GM12878 (cell line): Measurements from ENCODE around the gene NBPF3.

Source experiments
- ASH2L ChIP-seq: fragments of 300-600, 200-600 bp; sonication (generic); IDR thresholded peaks from 2 replicates; pipeline ENCODE4 v1.6.1; 2017; ENCODE audit warnings: low read depth, mild to moderate bottlenecking, borderline replicate concordance
- CREM ChIP-seq: IDR thresholded peaks from 2 replicates; pipeline ENCODE4 v1.6.1; 2014; ENCODE audit warnings: antibody characterized with exemption, low read depth
- GABPA ChIP-seq: IDR thresholded peaks from 2 replicates; pipeline ENCODE4 v1.6.1; 2014; ENCODE audit warnings: antibody characterized with exemption, low read depth, mild to moderate bottlenecking, inconsistent platforms
- JUND ChIP-seq: IDR thresholded peaks from 2 replicates; pipeline ENCODE4 v1.6.1; 2012; ENCODE audit warnings: low read depth, mild to moderate bottlenecking, low read length, improper control_type of control experiment, moderate library complexity
- NR2C2 ChIP-seq: IDR thresholded peaks from 2 replicates; pipeline ENCODE4 v1.6.1; 2011; ENCODE audit warnings: borderline replicate concordance, low read depth; ENCODE audit not compliant: control insufficient read depth, insufficient read length
- POLR2AphosphoS5 ChIP-seq: IDR thresholded peaks from 2 replicates; pipeline ENCODE4 v1.6.1; 2011; ENCODE audit warnings: mild to moderate bottlenecking, low read length, inconsistent platforms
- RFX5 ChIP-seq: IDR thresholded peaks from 2 replicates; pipeline ENCODE4 v1.6.1; 2011; ENCODE audit warnings: low read depth, low read length, improper control_type of control experiment
- SREBF2 ChIP-seq: IDR thresholded peaks from 2 replicates; pipeline ENCODE4 v1.6.1; 2012; ENCODE audit warnings: mild to moderate bottlenecking, low read length
- TF ChIP-seq, protein P1 (sequence below): fragments of 450-650 bp; formaldehyde crosslinking; IDR thresholded peaks from 2 replicates; pipeline ENCODE4 v1.5.0; 2022; ENCODE audit warnings: mild to moderate bottlenecking, missing genetic modification characterization
- TF ChIP-seq, protein P2 (sequence below): fragments of 450-650 bp; IDR thresholded peaks from 2 replicates; pipeline ENCODE4 v1.6.1; 2017; ENCODE audit warnings: mild to moderate bottlenecking, low read depth, inconsistent platforms; ENCODE audit not compliant: poor library complexity, severe bottlenecking
- TF ChIP-seq, protein P3 (sequence below), 3 experiments: IDR thresholded peaks in 2 of 3; conservative IDR thresholded peaks in 1 of 3; 2 replicates each; pipeline ENCODE4 v1.5.1; 2011; ENCODE audit warnings: low read depth in 3 of 3, low read length in 3 of 3, mild to moderate bottlenecking in 3 of 3, control low read depth in 2 of 3, moderate library complexity in 2 of 3, inconsistent platforms in 1 of 3, mixed read lengths in 1 of 3; ENCODE audit not compliant: control insufficient read depth in 2 of 3, insufficient read depth in 1 of 3; ENCODE audit errors: extremely low read depth in 1 of 3
- TF ChIP-seq, protein P4 (sequence below): IDR thresholded peaks from 2 replicates; pipeline ENCODE4 v1.6.1; 2012; ENCODE audit warnings: mild to moderate bottlenecking, low read depth, low read length

DNA sequence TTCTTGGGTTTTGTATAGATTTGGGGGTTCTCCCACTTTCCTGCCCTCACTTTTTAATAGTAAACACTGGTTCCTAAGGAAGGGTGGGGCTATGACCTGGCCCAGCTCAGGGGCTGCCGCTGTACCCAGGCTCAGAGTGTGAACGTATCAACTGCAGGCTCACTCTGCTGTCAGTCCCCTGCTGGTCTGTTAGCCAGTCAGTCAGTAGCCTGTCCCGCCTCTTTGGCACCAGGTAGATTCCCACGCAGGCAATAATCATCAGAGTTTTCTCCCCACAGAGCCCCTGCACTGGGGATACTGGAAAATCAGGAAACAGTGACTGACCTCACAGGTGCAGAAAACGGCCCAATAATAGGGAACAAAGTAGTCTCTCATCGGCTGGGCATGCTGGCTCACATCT is 54.3 kb downstream of the NBPF3 start:
- TF ChIP-seq NR2C2 (no peak), SREBF2 (no peak), POLR2AphosphoS5 (no peak), GABPA (no peak), CREM (no peak), RFX5 (no peak), JUND (no peak), ASH2L (no peak)
- TF ChIP-seq, protein P1, sequence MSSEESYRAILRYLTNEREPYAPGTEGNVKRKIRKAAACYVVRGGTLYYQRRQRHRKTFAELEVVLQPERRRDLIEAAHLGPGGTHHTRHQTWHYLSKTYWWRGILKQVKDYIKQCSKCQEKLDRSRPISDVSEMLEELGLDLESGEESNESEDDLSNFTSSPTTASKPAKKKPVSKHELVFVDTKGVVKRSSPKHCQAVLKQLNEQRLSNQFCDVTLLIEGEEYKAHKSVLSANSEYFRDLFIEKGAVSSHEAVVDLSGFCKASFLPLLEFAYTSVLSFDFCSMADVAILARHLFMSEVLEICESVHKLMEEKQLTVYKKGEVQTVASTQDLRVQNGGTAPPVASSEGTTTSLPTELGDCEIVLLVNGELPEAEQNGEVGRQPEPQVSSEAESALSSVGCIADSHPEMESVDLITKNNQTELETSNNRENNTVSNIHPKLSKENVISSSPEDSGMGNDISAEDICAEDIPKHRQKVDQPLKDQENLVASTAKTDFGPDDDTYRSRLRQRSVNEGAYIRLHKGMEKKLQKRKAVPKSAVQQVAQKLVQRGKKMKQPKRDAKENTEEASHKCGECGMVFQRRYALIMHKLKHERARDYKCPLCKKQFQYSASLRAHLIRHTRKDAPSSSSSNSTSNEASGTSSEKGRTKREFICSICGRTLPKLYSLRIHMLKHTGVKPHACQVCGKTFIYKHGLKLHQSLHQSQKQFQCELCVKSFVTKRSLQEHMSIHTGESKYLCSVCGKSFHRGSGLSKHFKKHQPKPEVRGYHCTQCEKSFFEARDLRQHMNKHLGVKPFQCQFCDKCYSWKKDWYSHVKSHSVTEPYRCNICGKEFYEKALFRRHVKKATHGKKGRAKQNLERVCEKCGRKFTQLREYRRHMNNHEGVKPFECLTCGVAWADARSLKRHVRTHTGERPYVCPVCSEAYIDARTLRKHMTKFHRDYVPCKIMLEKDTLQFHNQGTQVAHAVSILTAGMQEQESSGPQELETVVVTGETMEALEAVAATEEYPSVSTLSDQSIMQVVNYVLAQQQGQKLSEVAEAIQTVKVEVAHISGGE = no peak
- TF ChIP-seq, protein P2, sequence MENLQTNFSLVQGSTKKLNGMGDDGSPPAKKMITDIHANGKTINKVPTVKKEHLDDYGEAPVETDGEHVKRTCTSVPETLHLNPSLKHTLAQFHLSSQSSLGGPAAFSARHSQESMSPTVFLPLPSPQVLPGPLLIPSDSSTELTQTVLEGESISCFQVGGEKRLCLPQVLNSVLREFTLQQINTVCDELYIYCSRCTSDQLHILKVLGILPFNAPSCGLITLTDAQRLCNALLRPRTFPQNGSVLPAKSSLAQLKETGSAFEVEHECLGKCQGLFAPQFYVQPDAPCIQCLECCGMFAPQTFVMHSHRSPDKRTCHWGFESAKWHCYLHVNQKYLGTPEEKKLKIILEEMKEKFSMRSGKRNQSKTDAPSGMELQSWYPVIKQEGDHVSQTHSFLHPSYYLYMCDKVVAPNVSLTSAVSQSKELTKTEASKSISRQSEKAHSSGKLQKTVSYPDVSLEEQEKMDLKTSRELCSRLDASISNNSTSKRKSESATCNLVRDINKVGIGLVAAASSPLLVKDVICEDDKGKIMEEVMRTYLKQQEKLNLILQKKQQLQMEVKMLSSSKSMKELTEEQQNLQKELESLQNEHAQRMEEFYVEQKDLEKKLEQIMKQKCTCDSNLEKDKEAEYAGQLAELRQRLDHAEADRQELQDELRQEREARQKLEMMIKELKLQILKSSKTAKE = no peak
- TF ChIP-seq, protein P3, sequence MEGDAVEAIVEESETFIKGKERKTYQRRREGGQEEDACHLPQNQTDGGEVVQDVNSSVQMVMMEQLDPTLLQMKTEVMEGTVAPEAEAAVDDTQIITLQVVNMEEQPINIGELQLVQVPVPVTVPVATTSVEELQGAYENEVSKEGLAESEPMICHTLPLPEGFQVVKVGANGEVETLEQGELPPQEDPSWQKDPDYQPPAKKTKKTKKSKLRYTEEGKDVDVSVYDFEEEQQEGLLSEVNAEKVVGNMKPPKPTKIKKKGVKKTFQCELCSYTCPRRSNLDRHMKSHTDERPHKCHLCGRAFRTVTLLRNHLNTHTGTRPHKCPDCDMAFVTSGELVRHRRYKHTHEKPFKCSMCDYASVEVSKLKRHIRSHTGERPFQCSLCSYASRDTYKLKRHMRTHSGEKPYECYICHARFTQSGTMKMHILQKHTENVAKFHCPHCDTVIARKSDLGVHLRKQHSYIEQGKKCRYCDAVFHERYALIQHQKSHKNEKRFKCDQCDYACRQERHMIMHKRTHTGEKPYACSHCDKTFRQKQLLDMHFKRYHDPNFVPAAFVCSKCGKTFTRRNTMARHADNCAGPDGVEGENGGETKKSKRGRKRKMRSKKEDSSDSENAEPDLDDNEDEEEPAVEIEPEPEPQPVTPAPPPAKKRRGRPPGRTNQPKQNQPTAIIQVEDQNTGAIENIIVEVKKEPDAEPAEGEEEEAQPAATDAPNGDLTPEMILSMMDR (IDR thresholded peaks at IDR 0.05 in 2 of 3, conservative IDR thresholded peaks at IDR 0.05 in 1 of 3; ENCODE audit: control insufficient read depth in 2 of 3, extremely low read depth in 1 of 3, insufficient read depth in 1 of 3, low read depth in 3 of 3, low read length in 3 of 3) = no peak
- TF ChIP-seq, protein P4, sequence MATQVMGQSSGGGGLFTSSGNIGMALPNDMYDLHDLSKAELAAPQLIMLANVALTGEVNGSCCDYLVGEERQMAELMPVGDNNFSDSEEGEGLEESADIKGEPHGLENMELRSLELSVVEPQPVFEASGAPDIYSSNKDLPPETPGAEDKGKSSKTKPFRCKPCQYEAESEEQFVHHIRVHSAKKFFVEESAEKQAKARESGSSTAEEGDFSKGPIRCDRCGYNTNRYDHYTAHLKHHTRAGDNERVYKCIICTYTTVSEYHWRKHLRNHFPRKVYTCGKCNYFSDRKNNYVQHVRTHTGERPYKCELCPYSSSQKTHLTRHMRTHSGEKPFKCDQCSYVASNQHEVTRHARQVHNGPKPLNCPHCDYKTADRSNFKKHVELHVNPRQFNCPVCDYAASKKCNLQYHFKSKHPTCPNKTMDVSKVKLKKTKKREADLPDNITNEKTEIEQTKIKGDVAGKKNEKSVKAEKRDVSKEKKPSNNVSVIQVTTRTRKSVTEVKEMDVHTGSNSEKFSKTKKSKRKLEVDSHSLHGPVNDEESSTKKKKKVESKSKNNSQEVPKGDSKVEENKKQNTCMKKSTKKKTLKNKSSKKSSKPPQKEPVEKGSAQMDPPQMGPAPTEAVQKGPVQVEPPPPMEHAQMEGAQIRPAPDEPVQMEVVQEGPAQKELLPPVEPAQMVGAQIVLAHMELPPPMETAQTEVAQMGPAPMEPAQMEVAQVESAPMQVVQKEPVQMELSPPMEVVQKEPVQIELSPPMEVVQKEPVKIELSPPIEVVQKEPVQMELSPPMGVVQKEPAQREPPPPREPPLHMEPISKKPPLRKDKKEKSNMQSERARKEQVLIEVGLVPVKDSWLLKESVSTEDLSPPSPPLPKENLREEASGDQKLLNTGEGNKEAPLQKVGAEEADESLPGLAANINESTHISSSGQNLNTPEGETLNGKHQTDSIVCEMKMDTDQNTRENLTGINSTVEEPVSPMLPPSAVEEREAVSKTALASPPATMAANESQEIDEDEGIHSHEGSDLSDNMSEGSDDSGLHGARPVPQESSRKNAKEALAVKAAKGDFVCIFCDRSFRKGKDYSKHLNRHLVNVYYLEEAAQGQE = no peak
